NT2/D1 (cell line): ENCODE results near the gene DUSP5.
"Not testable (repeated sequence)": the region's sequence is repeated elsewhere in the genome, so short reads cannot be mapped to it uniquely, and the experiment has no call there.

ENCODE experiments used
- DNase-seq: peaks from one replicate; pipeline ENCODE4 v3.0.0-alpha.2; 2011; ENCODE audit warnings: low read depth, low spot score
- H3K27me3 ChIP-seq: 2 replicates; pipeline ENCODE4 v1.6.0; 2011; ENCODE audit warnings: mild to moderate bottlenecking; ENCODE audit not compliant: insufficient read length, insufficient read depth
- H3K36me3 ChIP-seq: 2 replicates; pipeline ENCODE4 v1.6.1; 2011; ENCODE audit warnings: mild to moderate bottlenecking, low read length, mixed read lengths; ENCODE audit not compliant: insufficient read depth, insufficient read length
- H3K4me1 ChIP-seq: 2 replicates; pipeline ENCODE4 v1.5.1; 2011; ENCODE audit not compliant: insufficient read depth, insufficient read length
- H3K4me3 ChIP-seq: 2 replicates; pipeline ENCODE4 v1.5.1; 2011; ENCODE audit warnings: low read depth; ENCODE audit not compliant: insufficient read length
- H3K9ac ChIP-seq: 2 replicates; pipeline ENCODE4 v1.6.0; 2011; ENCODE audit warnings: low read depth; ENCODE audit not compliant: insufficient read length
- H3K9me3 ChIP-seq: 2 replicates; pipeline ENCODE4 v1.5.1; 2011; ENCODE audit warnings: mild to moderate bottlenecking, low read length; ENCODE audit not compliant: insufficient read depth
- SUZ12 ChIP-seq: IDR thresholded peaks from 2 replicates; pipeline ENCODE4 v1.6.1; 2011; ENCODE audit not compliant: insufficient read length, insufficient read depth; ENCODE audit errors: extremely low read depth
- YY1 ChIP-seq: IDR thresholded peaks from 2 replicates; pipeline ENCODE4 v1.6.1; 2011; ENCODE audit not compliant: insufficient read length, insufficient read depth
- ZNF274 ChIP-seq: IDR thresholded peaks from 2 replicates; pipeline ENCODE4 v1.6.1; 2011; ENCODE audit warnings: mild to moderate bottlenecking, low read depth, low read length

Gene DUSP5

GRCh38 chr10:110522365-110522988, 24.8 kb downstream of the DUSP5 start:
- Histone ChIP-seq H3K36me3 (no peaks in the 10 kb centered on the region), H3K9me3 (no peaks in the 10 kb centered on the region), H3K4me1 (no peaks in the 10 kb centered on the region), H3K27me3 (no peaks in the 10 kb centered on the region), H3K9ac (no peak overlapping the region), H3K4me3 (no peak overlapping the region)
- TF ChIP-seq YY1 (no peak), ZNF274 (no peak), SUZ12 (no peak)
- DNase-seq = no peak

- no peak for TF ChIP-seq SUZ12
- H3K4me1 ChIP-seq = peaks cover 4% of the 10 kb centered on the region
- no peak for DNase-seq
- no peaks in the 10 kb centered on the region for H3K36me3 ChIP-seq
- no peaks in the 10 kb centered on the region for H3K9me3 ChIP-seq
- H3K4me3 ChIP-seq = no peak overlapping the region
- no peaks in the 10 kb centered on the region for H3K27me3 ChIP-seq
- H3K9ac ChIP-seq = no peak overlapping the region
Measured at GRCh38 chr10:110523736-110524135, 26.0 kb downstream of the DUSP5 start.

GRCh38 chr10:110524179-110524858, 26.6 kb downstream of the DUSP5 start:
- DNase-seq = no peak
- TF ChIP-seq YY1 (no peak), SUZ12 (no peak), ZNF274 (no peak)
- Histone ChIP-seq H3K36me3 (no peaks in the 10 kb centered on the region), H3K27me3 (no peaks in the 10 kb centered on the region), H3K9me3 (no peaks in the 10 kb centered on the region), H3K4me1 (peaks cover 4% of the 10 kb centered on the region), H3K4me3 (no peak overlapping the region), H3K9ac (no peak overlapping the region)

GRCh38 chr10:110524859-110525232, 27.1 kb downstream of the DUSP5 start:
- H3K27me3 ChIP-seq = no peaks in the 10 kb centered on the region
- H3K4me1 ChIP-seq = peaks cover 6% of the 10 kb centered on the region
- TF ChIP-seq SUZ12 (no peak), YY1 (no peak), ZNF274 (no peak)
- no peaks in the 10 kb centered on the region for H3K9me3 ChIP-seq
- H3K36me3 ChIP-seq = no peaks in the 10 kb centered on the region
- DNase-seq = no peak
- H3K9ac ChIP-seq = no peak overlapping the region
- H3K4me3 ChIP-seq = no peak overlapping the region

GRCh38 chr10:110525349-110526260, 27.9 kb downstream of the DUSP5 start:
- Histone ChIP-seq H3K4me3 (no peak overlapping the region), H3K36me3 (no peaks in the 10 kb centered on the region), H3K9ac (no peak overlapping the region), H3K9me3 (no peaks in the 10 kb centered on the region), H3K27me3 (no peaks in the 10 kb centered on the region), H3K4me1 (peaks cover 6% of the 10 kb centered on the region)
- TF ChIP-seq SUZ12 = no peak
- TF ChIP-seq ZNF274 = no peak
- TF ChIP-seq YY1 = no peak
- no peak for DNase-seq

- H3K9me3 ChIP-seq = no peaks in the 10 kb centered on the region
- H3K4me1 ChIP-seq = peaks cover 6% of the 10 kb centered on the region
- H3K36me3 ChIP-seq = no peaks in the 10 kb centered on the region
- DNase-seq = no peak
- H3K27me3 ChIP-seq = no peaks in the 10 kb centered on the region
- H3K4me3 ChIP-seq = no peak overlapping the region
- H3K9ac ChIP-seq = no peak overlapping the region
- TF ChIP-seq ZNF274 (no peak), YY1 (no peak)
Measured at GRCh38 chr10:110527731-110528171, 30.0 kb downstream of the DUSP5 start.

GRCh38 chr10:110528224-110528996, 30.7 kb downstream of the DUSP5 start:
- Histone ChIP-seq H3K4me3 (no peak overlapping the region), H3K9ac (no peak overlapping the region), H3K4me1 (peaks cover 6% of the 10 kb centered on the region), H3K27me3 (no peaks in the 10 kb centered on the region), H3K9me3 (no peaks in the 10 kb centered on the region), H3K36me3 (no peaks in the 10 kb centered on the region)
- TF ChIP-seq ZNF274 = no peak
- no peak for TF ChIP-seq YY1
- TF ChIP-seq SUZ12 = no peak
- DNase-seq = no peak

- not testable (repeated sequence) for DNase-seq, H3K4me3 ChIP-seq, H3K9me3 ChIP-seq, H3K27me3 ChIP-seq, H3K9ac ChIP-seq, H3K4me1 ChIP-seq, H3K36me3 ChIP-seq
Measured at GRCh38 chr10:110528997-110529524, 31.4 kb downstream of the DUSP5 start.
